Measurements from ENCODE around the gene IZUMO1R.

IZUMO1R gene

DNA sequence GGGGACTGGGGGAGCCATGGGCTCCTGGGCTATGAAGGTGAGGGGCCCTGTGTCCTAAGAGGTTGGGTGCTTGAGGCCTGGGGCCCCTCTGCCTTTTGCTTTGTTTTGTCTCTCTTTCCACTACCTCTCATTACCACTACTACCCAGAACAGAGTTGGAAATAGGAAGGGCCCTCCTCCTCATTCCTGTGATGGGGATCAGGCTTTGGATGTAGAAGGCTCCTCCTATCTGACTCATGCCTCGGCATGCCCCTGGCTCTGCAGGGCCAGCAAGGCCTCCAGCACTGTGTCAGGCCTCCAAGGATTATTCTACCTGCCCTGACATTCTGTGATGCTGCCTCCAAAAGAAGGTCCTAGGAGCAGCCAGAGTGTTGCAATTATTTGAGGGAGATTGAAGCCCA, 766 bp downstream of the IZUMO1R start:
- no peak overlapping the region for H3K4me3 ChIP-seq
- no peak for DNase-seq
- H3K9me3 ChIP-seq: no peaks in the 10 kb centered on the region
- intact Hi-C loops (cut with DNase I; ENCODE audit: low total_unique reads): no loop called here
- no peaks in the 10 kb centered on the region for H3K27me3 ChIP-seq
- H3K36me3 ChIP-seq: no peaks in the 10 kb centered on the region
- peak overlapping the region; percentile 33 to 55 for H3K27ac ChIP-seq
- TF ChIP-seq, protein P1, sequence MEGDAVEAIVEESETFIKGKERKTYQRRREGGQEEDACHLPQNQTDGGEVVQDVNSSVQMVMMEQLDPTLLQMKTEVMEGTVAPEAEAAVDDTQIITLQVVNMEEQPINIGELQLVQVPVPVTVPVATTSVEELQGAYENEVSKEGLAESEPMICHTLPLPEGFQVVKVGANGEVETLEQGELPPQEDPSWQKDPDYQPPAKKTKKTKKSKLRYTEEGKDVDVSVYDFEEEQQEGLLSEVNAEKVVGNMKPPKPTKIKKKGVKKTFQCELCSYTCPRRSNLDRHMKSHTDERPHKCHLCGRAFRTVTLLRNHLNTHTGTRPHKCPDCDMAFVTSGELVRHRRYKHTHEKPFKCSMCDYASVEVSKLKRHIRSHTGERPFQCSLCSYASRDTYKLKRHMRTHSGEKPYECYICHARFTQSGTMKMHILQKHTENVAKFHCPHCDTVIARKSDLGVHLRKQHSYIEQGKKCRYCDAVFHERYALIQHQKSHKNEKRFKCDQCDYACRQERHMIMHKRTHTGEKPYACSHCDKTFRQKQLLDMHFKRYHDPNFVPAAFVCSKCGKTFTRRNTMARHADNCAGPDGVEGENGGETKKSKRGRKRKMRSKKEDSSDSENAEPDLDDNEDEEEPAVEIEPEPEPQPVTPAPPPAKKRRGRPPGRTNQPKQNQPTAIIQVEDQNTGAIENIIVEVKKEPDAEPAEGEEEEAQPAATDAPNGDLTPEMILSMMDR (IDR thresholded peaks at IDR 0.05): no peak
- peaks cover 0 to 28% (median 13%) of the 10 kb centered on the region in 4 donors for H3K4me1 ChIP-seq

DNA sequence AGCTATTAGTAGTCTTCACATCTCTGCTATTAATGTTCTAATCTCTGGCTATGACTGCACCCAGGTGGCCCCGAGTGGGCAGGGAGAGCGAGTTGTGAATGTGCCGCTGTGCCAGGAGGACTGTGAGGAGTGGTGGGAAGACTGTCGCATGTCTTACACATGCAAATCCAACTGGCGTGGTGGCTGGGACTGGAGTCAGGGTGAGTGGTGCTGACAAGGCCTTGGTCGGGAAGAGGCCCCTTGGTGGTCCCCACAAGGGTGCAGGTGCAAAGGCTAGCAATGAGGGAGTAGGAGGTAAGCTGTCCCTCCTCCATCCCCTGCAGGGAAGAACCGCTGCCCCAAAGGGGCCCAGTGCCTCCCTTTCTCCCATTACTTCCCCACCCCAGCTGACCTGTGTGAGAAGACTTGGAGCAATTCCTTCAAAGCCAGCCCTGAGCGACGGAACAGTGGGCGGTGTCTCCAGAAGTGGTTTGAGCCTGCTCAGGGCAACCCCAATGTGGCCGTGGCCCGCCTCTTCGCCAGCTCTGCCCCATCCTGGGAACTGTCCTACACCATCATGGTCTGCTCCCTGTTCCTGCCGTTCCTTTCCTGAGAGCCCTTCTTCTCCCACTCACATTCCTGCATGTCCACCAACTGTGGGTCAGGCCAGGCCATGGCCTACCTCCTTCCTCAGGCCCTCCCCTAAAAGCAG, 2.9 kb downstream of the IZUMO1R start:
- Histone ChIP-seq H3K9me3 (no peaks in the 10 kb centered on the region), H3K4me1 (peaks cover 0 to 28% (median 13%) of the 10 kb centered on the region in 4 donors), H3K27me3 (no peaks in the 10 kb centered on the region), H3K4me3 (no peak overlapping the region), H3K27ac (no peak overlapping the region), H3K36me3 (no peaks in the 10 kb centered on the region)
- no peak for DNase-seq
- intact Hi-C loops (cut with DNase I; ENCODE audit: low total_unique reads): no loop called here
- TF ChIP-seq, protein P1 (IDR thresholded peaks at IDR 0.05): no peak

DNA sequence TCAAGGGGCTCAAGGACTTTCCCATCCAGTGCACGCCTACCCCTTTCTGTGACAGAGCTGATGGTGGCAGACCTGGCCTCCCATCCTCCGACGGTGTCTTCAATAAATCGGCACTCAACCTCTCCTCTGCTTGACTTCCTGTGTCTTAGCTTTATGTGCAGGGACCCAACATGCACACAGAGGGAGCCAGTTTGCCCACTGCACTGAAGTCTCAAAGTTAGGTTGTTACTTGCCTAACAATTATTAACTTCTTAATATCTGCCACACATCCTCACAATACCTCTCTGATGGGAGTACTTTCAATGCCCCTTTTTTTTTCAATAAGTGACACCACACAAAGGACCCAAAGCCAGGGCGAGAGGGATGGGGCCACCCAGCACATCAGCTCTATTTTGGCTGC, 3.6 kb downstream of the IZUMO1R start:
- TF ChIP-seq, protein P1 (IDR thresholded peaks at IDR 0.05): no peak
- Histone ChIP-seq H3K27me3 (no peaks in the 10 kb centered on the region), H3K4me3 (no peak overlapping the region), H3K27ac (no peak overlapping the region), H3K9me3 (no peaks in the 10 kb centered on the region), H3K4me1 (peaks cover 0 to 26% (median 13%) of the 10 kb centered on the region in 4 donors), H3K36me3 (no peaks in the 10 kb centered on the region)
- intact Hi-C loops (cut with DNase I; ENCODE audit: low total_unique reads): no loop called here
- DNase-seq: no peak

DNA sequence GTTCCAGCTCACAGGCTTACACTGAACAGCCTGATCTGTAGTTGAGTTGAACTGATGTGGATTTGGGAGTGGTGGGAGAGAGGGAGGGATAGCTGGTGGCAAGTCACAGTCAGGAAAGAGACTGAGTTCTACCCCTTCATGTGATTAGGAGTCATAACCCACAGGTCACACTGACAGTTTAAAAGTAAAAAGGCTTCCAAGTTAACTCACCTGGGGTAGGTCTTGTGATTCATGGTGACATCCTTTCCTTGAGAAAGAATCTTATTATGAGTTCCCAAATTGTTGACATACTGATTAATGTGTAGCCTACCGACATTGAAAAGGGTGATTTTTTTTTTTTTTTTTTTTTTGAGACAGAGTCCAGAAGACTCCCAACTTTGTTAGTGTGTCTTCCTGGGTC, 5.4 kb downstream of the IZUMO1R start:
- Histone ChIP-seq H3K4me1 (peaks cover 0 to 8% (median 4%) of the 10 kb centered on the region in 4 donors), H3K9me3 (no peaks in the 10 kb centered on the region), H3K27ac (no peak overlapping the region), H3K27me3 (no peaks in the 10 kb centered on the region), H3K4me3 (no peak overlapping the region), H3K36me3 (no peaks in the 10 kb centered on the region)
- TF ChIP-seq, protein P1 (IDR thresholded peaks at IDR 0.05): no peak
- intact Hi-C loops (cut with DNase I; ENCODE audit: low total_unique reads): no loop called here
- no peak for DNase-seq

DNA sequence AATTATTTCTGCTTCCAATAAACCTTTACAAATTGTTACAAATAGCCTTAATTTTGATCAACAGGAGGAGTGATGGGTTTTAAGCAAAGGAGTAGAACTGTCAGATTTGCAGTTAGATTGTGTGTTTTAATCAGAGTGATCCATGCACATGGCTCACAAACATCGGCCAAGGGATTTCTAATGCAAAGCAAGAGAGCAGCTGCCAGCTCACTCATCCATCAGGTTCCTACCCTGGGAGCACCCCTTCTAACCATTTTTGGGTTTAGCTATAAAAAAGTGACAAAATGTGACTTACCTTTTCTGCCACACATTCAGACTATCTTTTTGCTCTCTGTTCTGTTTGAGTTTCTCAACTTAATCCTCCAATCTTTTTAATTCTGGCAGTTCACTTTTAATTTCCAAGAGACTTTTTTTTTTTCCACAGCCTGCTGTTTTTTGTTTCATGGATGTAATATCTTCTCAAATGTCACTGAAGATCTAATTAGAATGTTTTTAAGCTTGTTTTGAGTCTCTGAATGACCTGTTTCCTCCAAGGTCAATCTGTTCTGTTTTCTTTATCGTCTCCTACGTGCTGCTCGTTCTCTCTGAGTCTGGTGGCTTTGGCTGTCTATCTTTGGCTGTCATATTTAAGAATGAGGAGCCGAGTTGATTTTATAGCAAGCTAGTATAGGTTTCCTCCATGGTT, 6.0 kb downstream of the IZUMO1R start:
- no peak overlapping the region for H3K4me3 ChIP-seq
- TF ChIP-seq, protein P1 (IDR thresholded peaks at IDR 0.05): no peak
- no peaks in the 10 kb centered on the region for H3K36me3 ChIP-seq
- H3K4me1 ChIP-seq: peaks cover 0 to 3% (median under 1%) of the 10 kb centered on the region in 4 donors
- no peak overlapping the region for H3K27ac ChIP-seq
- no peaks in the 10 kb centered on the region for H3K9me3 ChIP-seq
- DNase-seq: no peak
- H3K27me3 ChIP-seq: no peaks in the 10 kb centered on the region
- intact Hi-C loops (cut with DNase I; ENCODE audit: low total_unique reads): no loop called here

Data from tibial artery (tissue), 4 donors.